GM12878 (cell line): ENCODE results near the gene MTMR10. TPM values are rescaled to one million over a fixed set of nuclear protein-coding genes. Genes with fewer than 3 reads are reported as not detected.

ENCODE experiments used
- BACH1 ChIP-seq: fragments of 450-650 bp; IDR thresholded peaks from 2 replicates; pipeline ENCODE4 v1.6.1; 2017; ENCODE audit warnings: mild to moderate bottlenecking, borderline replicate concordance
- BHLHE40 ChIP-seq, 2 experiments: fragments of 450-650 bp in 1 of 2; IDR thresholded peaks; 2 replicates each; pipeline ENCODE4 v1.6.1; 2011 to 2017; ENCODE audit warnings: low read depth in 2 of 2, borderline replicate concordance in 1 of 2, improper control_type of control experiment in 1 of 2, low read length in 1 of 2, mild to moderate bottlenecking in 1 of 2
- BMI1 ChIP-seq: fragments of 450-650 bp; IDR thresholded peaks from 2 replicates; pipeline ENCODE4 v1.6.1; 2016; ENCODE audit warnings: mild to moderate bottlenecking, moderate library complexity, borderline replicate concordance
- CBX3 ChIP-seq: fragments of 200-600 bp; sonication (generic); IDR thresholded peaks from 2 replicates; pipeline ENCODE4 v1.6.1; 2016; ENCODE audit warnings: low read depth, borderline replicate concordance
- CREM ChIP-seq: IDR thresholded peaks from 2 replicates; pipeline ENCODE4 v1.6.1; 2014; ENCODE audit warnings: antibody characterized with exemption, low read depth
- EGR1 ChIP-seq, 2 experiments: IDR thresholded peaks; 1 replicate in 1 of 2; 2 replicates in 1 of 2; pipeline ENCODE4 v1.6.1; 2011 to 2012; ENCODE audit warnings: low read depth in 2 of 2, low read length in 2 of 2, borderline replicate concordance in 1 of 2, mild to moderate bottlenecking in 1 of 2, moderate library complexity in 1 of 2
- EP300 ChIP-seq, 2 experiments: fragments of 150-350 bp in 1 of 2; IDR thresholded peaks; 2 replicates each; pipeline ENCODE4 v1.6.1; 2011 to 2012; ENCODE audit warnings: low read depth in 2 of 2, low read length in 2 of 2, borderline replicate concordance in 1 of 2, improper control_type of control experiment in 1 of 2, inconsistent platforms in 1 of 2; ENCODE audit not compliant: control insufficient read depth in 1 of 2
- KAT2A ChIP-seq: conservative IDR thresholded peaks from 2 replicates; pipeline ENCODE4 v1.6.1; 2011; ENCODE audit warnings: low read depth, low read length; ENCODE audit not compliant: control insufficient read depth
- LARP7 ChIP-seq: fragments of 450-650 bp; IDR thresholded peaks from 2 replicates; pipeline ENCODE4 v1.6.1; 2017; ENCODE audit warnings: mild to moderate bottlenecking
- MYC ChIP-seq: IDR thresholded peaks from 2 replicates; pipeline ENCODE4 v1.6.1; 2011; ENCODE audit warnings: mild to moderate bottlenecking, low read length, moderate library complexity, inconsistent platforms; ENCODE audit not compliant: insufficient read depth, insufficient replicate concordance, insufficient read length, severe bottlenecking
- NKRF ChIP-seq: fragments of 450-650 bp; conservative IDR thresholded peaks from 2 replicates; pipeline ENCODE4 v1.6.1; 2017; ENCODE audit warnings: mild to moderate bottlenecking, moderate library complexity
- NR2C1 ChIP-seq: fragments of 450-650 bp; IDR thresholded peaks from 2 replicates; pipeline ENCODE4 v1.6.1; 2017; ENCODE audit warnings: antibody characterized with exemption, mild to moderate bottlenecking, moderate library complexity
- NR2C2 ChIP-seq: IDR thresholded peaks from 2 replicates; pipeline ENCODE4 v1.6.1; 2011; ENCODE audit warnings: borderline replicate concordance, low read depth; ENCODE audit not compliant: control insufficient read depth, insufficient read length
- POU2F2 ChIP-seq: IDR thresholded peaks from 3 replicates; pipeline ENCODE4 v1.6.1; 2011; ENCODE audit warnings: low read depth, mild to moderate bottlenecking, low read length, borderline replicate concordance
- PRDM15 ChIP-seq: fragments of 450-650 bp; formaldehyde crosslinking; IDR thresholded peaks from 2 replicates; pipeline ENCODE4 v1.4.0; 2020; ENCODE audit warnings: mild to moderate bottlenecking, moderate library complexity
- RBBP5 ChIP-seq: fragments of 200-600 bp; sonication (generic); conservative IDR thresholded peaks from 2 replicates; pipeline ENCODE4 v1.6.1; 2016
- RCOR1 ChIP-seq: conservative IDR thresholded peaks from 2 replicates; pipeline ENCODE4 v1.6.1; 2012; ENCODE audit warnings: low read depth, low read length, improper control_type of control experiment
- TCF7 ChIP-seq: IDR thresholded peaks from 2 replicates; pipeline ENCODE4 v1.6.1; 2014; ENCODE audit warnings: antibody characterized with exemption, borderline replicate concordance
- YBX1 ChIP-seq: fragments of 450-650 bp; IDR thresholded peaks from 2 replicates; pipeline ENCODE4 v1.6.1; 2016; ENCODE audit warnings: antibody characterized with exemption
- polyA plus RNA-seq, 11 experiments: library from polyadenylated mRNA; depleted of rRNA in 4 of 11; unstranded in 6 of 11; stranded (reverse) in 5 of 11; fragments of >200 nt; fragmentation: Nextera tagmentation in 4 of 11; fragmentation: Illumina TruSeq in 1 of 11; extraction: Ambion mirVana in 4 of 11; extraction: Trizol in 1 of 11; gene quantifications; 1 replicate in 1 of 11; 2 replicates in 10 of 11; pipeline versions ENCODE4 v1.2.1 to v1.2.3, GENCODE V29; 2011 to 2016; ENCODE audit warnings: inconsistent platforms in 2 of 11, missing spikeins in 2 of 11, low read depth in 1 of 11
- total RNA-seq, 4 experiments: library from RNA; depleted of rRNA in 3 of 4; stranded (reverse); fragments of >200 nt in 3 of 4; fragmentation: Illumina TruSeq in 1 of 4; extraction: Trizol in 1 of 4; gene quantifications; 2 replicates each; pipeline versions ENCODE4 v1.2.1 to v1.2.3, GENCODE V29; 2013 to 2021
- TF ChIP-seq, protein P1 (sequence below): fragments of 450-650 bp; IDR thresholded peaks from 2 replicates; pipeline ENCODE4 v1.6.1; 2016; ENCODE audit warnings: mild to moderate bottlenecking

Gene MTMR10
- total and polyA plus RNA-seq, 10 of the 15 experiments (the other 5 are each of a cell fraction or from before 2014, with no cell fraction given): 1.9 to 13.6 (median 8.9) TPM

GRCh38 chr15:30903497-30904187, 87.8 kb downstream of the MTMR10 start, which contains the start of gene FAN1 (continued):
- TF ChIP-seq NKRF (peak; percentile 81), CBX3 (no peak), NR2C2 (peak; percentile 97), EGR1 (IDR thresholded peaks at IDR 0.05; ENCODE audit: borderline replicate concordance in 1 of 2, low read depth in 2 of 2, low read length in 2 of 2) (peak; percentile 63 to 87), POU2F2 (peak; percentile 73; the same call in 1 of the 3 replicates), CREM (peak; percentile 69), NR2C1 (peak; percentile 36; the same call in 1 of the 2 replicates), BACH1 (peak; percentile 80), TCF7 (no peak), KAT2A (no peak), RBBP5 (no peak), PRDM15 (no peak), RCOR1 (no peak), YBX1 (no peak), BHLHE40 (IDR thresholded peaks at IDR 0.05; ENCODE audit: borderline replicate concordance in 1 of 2, low read depth in 2 of 2, low read length in 1 of 2) (peak; percentile 44 to 63; a peak in 3 of 4 replicates), LARP7 (peak; percentile 92), EP300 (IDR thresholded peaks at IDR 0.05; ENCODE audit: borderline replicate concordance in 1 of 2, control insufficient read depth in 1 of 2, low read depth in 2 of 2, low read length in 2 of 2) (no peak), BMI1 (no peak), MYC (no peak)
- TF ChIP-seq, protein P1, sequence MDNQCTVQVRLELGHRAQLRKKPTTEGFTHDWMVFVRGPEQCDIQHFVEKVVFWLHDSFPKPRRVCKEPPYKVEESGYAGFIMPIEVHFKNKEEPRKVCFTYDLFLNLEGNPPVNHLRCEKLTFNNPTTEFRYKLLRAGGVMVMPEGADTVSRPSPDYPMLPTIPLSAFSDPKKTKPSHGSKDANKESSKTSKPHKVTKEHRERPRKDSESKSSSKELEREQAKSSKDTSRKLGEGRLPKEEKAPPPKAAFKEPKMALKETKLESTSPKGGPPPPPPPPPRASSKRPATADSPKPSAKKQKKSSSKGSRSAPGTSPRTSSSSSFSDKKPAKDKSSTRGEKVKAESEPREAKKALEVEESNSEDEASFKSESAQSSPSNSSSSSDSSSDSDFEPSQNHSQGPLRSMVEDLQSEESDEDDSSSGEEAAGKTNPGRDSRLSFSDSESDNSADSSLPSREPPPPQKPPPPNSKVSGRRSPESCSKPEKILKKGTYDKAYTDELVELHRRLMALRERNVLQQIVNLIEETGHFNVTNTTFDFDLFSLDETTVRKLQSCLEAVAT: peak; percentile 100
